Measurements from ENCODE around the gene CLDN7. TPM values are rescaled to one million over a fixed set of nuclear protein-coding genes. Genes with fewer than 3 reads are reported as not detected.

The CLDN7 gene
- total and polyA plus RNA-seq, 10 donors = 0.74 to 6.6 (median 2.7) TPM

DNA sequence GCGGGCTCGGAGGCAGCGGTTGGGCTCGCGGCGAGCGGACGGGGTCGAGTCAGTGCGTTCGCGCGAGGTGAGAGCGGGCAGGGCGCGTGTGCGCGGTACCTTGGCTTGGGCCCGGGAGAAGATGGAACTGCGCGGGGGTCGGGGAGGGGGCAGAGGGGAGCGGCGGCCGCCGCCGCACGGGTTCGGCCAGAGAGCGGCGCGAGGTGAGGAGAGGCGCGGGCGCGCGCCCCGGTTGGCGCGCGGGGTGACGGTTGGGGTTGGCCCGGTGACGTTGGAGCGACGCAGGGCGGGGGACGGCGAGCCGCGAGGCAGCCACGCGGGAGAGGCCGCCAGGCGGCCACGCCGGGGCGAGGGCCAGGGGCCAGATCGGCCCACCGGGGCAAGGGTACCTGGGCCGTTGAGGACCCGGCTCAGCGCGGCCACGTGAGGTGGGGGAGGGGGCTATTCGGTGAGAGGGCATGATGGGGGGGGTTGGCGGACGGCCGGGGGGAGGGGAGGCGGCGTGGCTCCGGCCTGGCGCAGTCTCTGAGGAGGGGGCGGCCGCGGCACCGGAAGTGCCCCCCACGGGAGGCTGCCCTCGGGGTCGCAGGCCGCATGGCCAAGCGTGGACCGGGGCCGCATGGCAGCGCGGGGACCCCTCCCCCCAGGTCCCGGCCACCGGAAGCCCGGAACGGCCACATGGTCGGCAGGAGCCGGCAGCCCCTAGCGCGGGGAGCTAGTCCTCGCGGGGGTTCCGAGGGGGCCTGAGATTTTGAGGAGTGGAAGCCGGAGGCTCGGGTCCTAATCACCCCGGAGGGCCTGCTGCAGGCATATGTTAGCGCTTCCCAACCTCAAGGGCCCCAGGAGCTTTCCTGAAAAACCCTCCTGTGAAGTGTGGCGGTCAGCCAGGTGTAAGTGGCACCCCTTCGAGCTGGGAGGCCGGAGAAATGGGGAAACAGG, 45.7 kb upstream of the CLDN7 start:
- TF ChIP-seq, protein P1, sequence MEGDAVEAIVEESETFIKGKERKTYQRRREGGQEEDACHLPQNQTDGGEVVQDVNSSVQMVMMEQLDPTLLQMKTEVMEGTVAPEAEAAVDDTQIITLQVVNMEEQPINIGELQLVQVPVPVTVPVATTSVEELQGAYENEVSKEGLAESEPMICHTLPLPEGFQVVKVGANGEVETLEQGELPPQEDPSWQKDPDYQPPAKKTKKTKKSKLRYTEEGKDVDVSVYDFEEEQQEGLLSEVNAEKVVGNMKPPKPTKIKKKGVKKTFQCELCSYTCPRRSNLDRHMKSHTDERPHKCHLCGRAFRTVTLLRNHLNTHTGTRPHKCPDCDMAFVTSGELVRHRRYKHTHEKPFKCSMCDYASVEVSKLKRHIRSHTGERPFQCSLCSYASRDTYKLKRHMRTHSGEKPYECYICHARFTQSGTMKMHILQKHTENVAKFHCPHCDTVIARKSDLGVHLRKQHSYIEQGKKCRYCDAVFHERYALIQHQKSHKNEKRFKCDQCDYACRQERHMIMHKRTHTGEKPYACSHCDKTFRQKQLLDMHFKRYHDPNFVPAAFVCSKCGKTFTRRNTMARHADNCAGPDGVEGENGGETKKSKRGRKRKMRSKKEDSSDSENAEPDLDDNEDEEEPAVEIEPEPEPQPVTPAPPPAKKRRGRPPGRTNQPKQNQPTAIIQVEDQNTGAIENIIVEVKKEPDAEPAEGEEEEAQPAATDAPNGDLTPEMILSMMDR (IDR thresholded peaks at IDR 0.05 in 8 of 11, conservative IDR thresholded peaks at IDR 0.05 in 3 of 11) = peak in 4 of 11 experiments; percentile 8 to 22 (median 10)
- TF ChIP-seq POLR2A (IDR thresholded peaks at IDR 0.05) (no peak), POLR2AphosphoS5 (IDR thresholded peaks at IDR 0.05) (peak in 2 of 3 donors; percentile 3 to 40)
- peaks cover 0 to 38% (median 36%) of the 10 kb centered on the region in 6 donors for H3K36me3 ChIP-seq
- H3K4me1 ChIP-seq = peaks cover 29 to 58% (median 47%) of the 10 kb centered on the region in 6 donors
- peak overlapping the region; percentile 89 to 97 (median 92) for H3K4me3 ChIP-seq
- H3K27ac ChIP-seq = peak overlapping the region; percentile 83 to 100 (median 98)
- WGBS, 5 donors = 0 to 1% (median 0%) methylated on average over 29 to 104 of the region's 104 CpGs
- H3K27me3 ChIP-seq (replicated peaks in 1 of 7) = no peaks in the 10 kb centered on the region
- intact Hi-C loops (cut with DNase I; ENCODE audit: low total_unique reads) = loop anchor here (10.0 kb wide), 1 partner anchor 263 kb away; the partner anchor contains the start of gene SLC16A11
- H3K9me3 ChIP-seq = no peaks in the 10 kb centered on the region
- peak; percentile 91 for DNase-seq

DNA sequence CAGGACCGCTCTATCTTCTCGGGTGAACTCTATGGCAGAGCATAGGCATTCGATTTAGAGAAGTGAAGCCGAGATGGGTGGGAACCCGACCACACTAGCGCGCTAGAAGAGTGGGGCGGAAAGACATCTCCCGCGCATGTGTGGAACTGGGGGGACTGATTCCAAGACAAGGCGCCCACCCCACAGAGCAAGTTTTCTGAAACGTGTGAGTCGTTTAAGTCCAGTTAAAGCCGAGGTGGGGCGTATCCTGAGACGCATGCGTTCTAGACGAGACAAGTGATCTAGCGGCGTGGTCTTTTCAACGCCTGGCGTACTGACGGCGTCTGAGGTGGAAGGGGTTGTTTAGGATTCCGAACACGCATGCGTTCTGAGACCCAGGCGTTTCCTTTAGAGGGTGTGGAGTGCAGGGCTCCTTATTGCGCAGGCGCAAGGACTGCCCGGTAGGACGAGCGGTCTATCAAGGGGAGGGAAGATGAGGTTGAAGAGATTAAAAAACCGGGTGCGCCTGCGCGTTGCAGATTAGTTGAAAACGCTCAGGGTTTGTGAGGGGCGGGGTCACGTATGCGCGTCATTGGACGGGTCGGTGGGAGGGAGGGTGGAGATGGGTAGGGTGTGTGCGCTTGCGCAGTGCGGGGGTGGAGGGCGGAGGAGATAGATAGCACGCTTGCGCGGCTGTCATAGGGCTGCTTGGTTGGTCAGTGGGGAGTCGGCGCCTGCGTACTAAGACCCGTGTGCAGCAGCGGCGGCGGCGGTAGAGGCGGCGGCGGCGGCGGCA, 44.8 kb upstream of the CLDN7 start, which contains the start of gene EIF5A:
Gene EIF5A (plus strand): TSS at position 718 of the 775 bp plus-strand sequence. CDS start 2,008 bp downstream, outside the sequence.
- Histone ChIP-seq H3K9me3 (no peaks in the 10 kb centered on the region), H3K36me3 (peaks cover 0 to 30% (median 27%) of the 10 kb centered on the region in 6 donors), H3K27ac (peak within 1 kb of the TSS; percentile 83 to 100 (median 98)), H3K27me3 (replicated peaks in 1 of 7) (no peaks in the 10 kb centered on the region), H3K4me1 (peaks cover 26 to 50% (median 39%) of the 10 kb centered on the region in 6 donors), H3K4me3 (peak within 1 kb of the TSS; percentile 89 to 97 (median 92))
- TF ChIP-seq POLR2A (IDR thresholded peaks at IDR 0.05) (peak; percentile 76 to 94 (median 91)), POLR2AphosphoS5 (IDR thresholded peaks at IDR 0.05) (peak; percentile 97 to 98 (median 98))
- TF ChIP-seq, protein P1 (IDR thresholded peaks at IDR 0.05 in 8 of 11, conservative IDR thresholded peaks at IDR 0.05 in 3 of 11) = no peak
- intact Hi-C loops (cut with DNase I; ENCODE audit: low total_unique reads) = loop anchor here (10.0 kb wide), 1 partner anchor 262 kb away; the partner anchor contains the start of gene SLC16A11
- peak; percentile 100 for DNase-seq
- WGBS, 5 donors = 0 to 1% (median 0%) methylated on average over 54 to 64 of the region's 64 CpGs

DNA sequence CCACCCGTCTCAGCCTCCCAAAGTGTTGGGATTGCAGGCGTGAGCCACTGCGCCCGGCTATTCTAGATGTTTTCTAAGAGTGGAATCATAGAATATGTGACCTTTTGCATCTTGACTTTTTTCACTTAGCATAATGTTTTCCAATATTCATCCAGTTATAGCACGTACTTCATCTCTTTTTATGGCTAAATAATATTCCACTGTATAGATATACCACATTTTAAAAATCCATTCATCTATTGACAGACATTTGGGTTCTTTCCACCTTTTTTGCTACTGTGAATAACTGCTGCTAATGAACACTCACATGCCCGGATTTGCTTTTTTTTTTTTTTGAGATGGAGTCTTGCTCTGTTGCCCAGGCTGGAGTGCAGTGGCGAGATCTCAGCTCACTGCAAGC, 41.9 kb upstream of the CLDN7 start:
- intact Hi-C loops (cut with DNase I; ENCODE audit: low total_unique reads) = loop anchor here (10.0 kb wide), 1 partner anchor 259 kb away; the partner anchor contains the start of gene SLC16A11
- H3K27ac ChIP-seq = no peak overlapping the region
- no peaks in the 10 kb centered on the region for H3K27me3 ChIP-seq (replicated peaks in 1 of 7)
- TF ChIP-seq, protein P1 (IDR thresholded peaks at IDR 0.05 in 8 of 11, conservative IDR thresholded peaks at IDR 0.05 in 3 of 11) = no peak
- TF ChIP-seq POLR2A (IDR thresholded peaks at IDR 0.05) (no peak), POLR2AphosphoS5 (IDR thresholded peaks at IDR 0.05) (no peak)
- H3K36me3 ChIP-seq = peaks cover 0 to under 1% (median 0%) of the 10 kb centered on the region in 6 donors
- peaks cover 6 to 23% (median 14%) of the 10 kb centered on the region in 6 donors for H3K4me1 ChIP-seq
- 95 to 99% (median 97%) methylated on average over 7 of the region's 7 CpGs for WGBS, 5 donors
- H3K9me3 ChIP-seq = no peaks in the 10 kb centered on the region
- no peak for DNase-seq
- H3K4me3 ChIP-seq = no peak overlapping the region
